Trophoblast cell (in vitro differentiated cells and primary cell): ENCODE results near the gene CCDC30.

Source experiments
- DNase-seq, 2 donors: peaks; one replicate each; pipeline ENCODE4 v3.0.0-alpha.2; 2016
- H2AFZ ChIP-seq: 2 replicates; pipeline ENCODE4 v1.6.1; 2013; ENCODE audit warnings: low read length, moderate library complexity, mild to moderate bottlenecking; ENCODE audit not compliant: insufficient read depth, poor library complexity
- H2AK5ac ChIP-seq: 2 replicates; pipeline ENCODE4 v1.6.1; 2013; ENCODE audit warnings: mild to moderate bottlenecking, low read length
- H2BK120ac ChIP-seq: 2 replicates; pipeline ENCODE4 v1.6.1; 2013; ENCODE audit warnings: low read length, mild to moderate bottlenecking, moderate library complexity; ENCODE audit not compliant: insufficient read depth, poor library complexity
- H2BK12ac ChIP-seq: 2 replicates; pipeline ENCODE4 v1.6.1; 2013; ENCODE audit warnings: mild to moderate bottlenecking, low read length, moderate library complexity
- H2BK5ac ChIP-seq: 2 replicates; pipeline ENCODE4 v1.6.1; 2013; ENCODE audit warnings: low read length, low read depth, moderate library complexity, mild to moderate bottlenecking; ENCODE audit not compliant: poor library complexity
- H3K14ac ChIP-seq: 2 replicates; pipeline ENCODE4 v1.6.1; 2013; ENCODE audit warnings: mild to moderate bottlenecking, low read length
- H3K18ac ChIP-seq: 2 replicates; pipeline ENCODE4 v1.6.1; 2013; ENCODE audit warnings: mild to moderate bottlenecking, low read length
- H3K23ac ChIP-seq: 2 replicates; pipeline ENCODE4 v1.6.1; 2013; ENCODE audit warnings: low read length
- H3K27ac ChIP-seq: 2 replicates; pipeline ENCODE4 v1.5.1; 2013; ENCODE audit warnings: low read depth, mild to moderate bottlenecking, inconsistent platforms, low read length, moderate library complexity
- H3K27me3 ChIP-seq: 2 replicates; pipeline ENCODE4 v1.6.1; 2013; ENCODE audit warnings: inconsistent platforms, mild to moderate bottlenecking, low read length, moderate library complexity; ENCODE audit not compliant: insufficient read depth
- H3K36me3 ChIP-seq, 2 experiments: 1 replicate in 1 of 2; 2 replicates in 1 of 2; pipeline ENCODE4 v1.6.1; 2013; ENCODE audit warnings: low read length in 2 of 2, mild to moderate bottlenecking in 2 of 2, moderate library complexity in 1 of 2; ENCODE audit not compliant: insufficient read depth in 2 of 2, control insufficient read depth in 1 of 2
- H3K4ac ChIP-seq: 2 replicates; pipeline ENCODE4 v1.6.1; 2013; ENCODE audit warnings: low read depth, mild to moderate bottlenecking, low read length, moderate library complexity
- H3K4me1 ChIP-seq, 2 experiments: 1 replicate in 1 of 2; 2 replicates in 1 of 2; pipeline ENCODE4 v1.6.1; 2013; ENCODE audit warnings: low read length in 2 of 2, mild to moderate bottlenecking in 2 of 2, moderate library complexity in 1 of 2; ENCODE audit not compliant: insufficient read depth in 2 of 2, control insufficient read depth in 1 of 2
- H3K4me2 ChIP-seq: 2 replicates; pipeline ENCODE4 v1.6.1; 2013; ENCODE audit warnings: inconsistent platforms, mild to moderate bottlenecking, low read length, moderate library complexity
- H3K4me3 ChIP-seq: 2 replicates; pipeline ENCODE4 v1.5.1; 2013; ENCODE audit warnings: mild to moderate bottlenecking, low read depth, low read length, inconsistent platforms
- H3K79me1 ChIP-seq: one replicate; pipeline ENCODE4 v1.6.1; 2013; ENCODE audit warnings: low read length
- H3K79me2 ChIP-seq: 2 replicates; pipeline ENCODE4 v1.6.1; 2013; ENCODE audit warnings: low read length, mild to moderate bottlenecking; ENCODE audit not compliant: control insufficient read depth, insufficient read depth, poor library complexity
- H3K9ac ChIP-seq: 2 replicates; pipeline ENCODE4 v1.6.1; 2013; ENCODE audit warnings: mild to moderate bottlenecking, low read length
- H3K9me3 ChIP-seq: 2 replicates; pipeline ENCODE4 v1.6.1; 2013; ENCODE audit warnings: low read depth, mild to moderate bottlenecking, control low read depth, inconsistent platforms, low read length; ENCODE audit not compliant: insufficient read depth
- H4K12ac ChIP-seq: 2 replicates; pipeline ENCODE4 v1.6.1; 2013; ENCODE audit warnings: low read depth, mild to moderate bottlenecking, low read length, moderate library complexity
- H4K8ac ChIP-seq: 2 replicates; pipeline ENCODE4 v1.6.1; 2013; ENCODE audit warnings: low read depth, mild to moderate bottlenecking, low read length, moderate library complexity
- H4K91ac ChIP-seq: one replicate; pipeline ENCODE4 v1.6.1; 2013; ENCODE audit warnings: low read depth, mild to moderate bottlenecking, low read length, moderate library complexity
- WGBS: extraction: QIAGEN DNeasy Blood & Tissue Kit; methylation state at CpG from one replicate; pipeline ENCODE4 v1.1.7; 2013; ENCODE audit warnings: missing lambda C conversion rate; ENCODE audit not compliant: insufficient read length, insufficient coverage; ENCODE audit errors: extremely low coverage; 5-methylcytosine and 5-hydroxymethylcytosine counted together

The CCDC30 gene

GRCh38 chr1:42675467-42675866, 212.4 kb downstream of the CCDC30 start:
- no peak overlapping the region for H3K14ac ChIP-seq
- no peak overlapping the region for H3K23ac ChIP-seq
- H3K9ac ChIP-seq, result no peak overlapping the region
- H3K79me2 ChIP-seq, result no peaks in the 10 kb centered on the region
- H3K36me3 ChIP-seq, result peaks cover 1 to 12% of the 10 kb centered on the region in 2 experiments
- no CpG with 5 or more reads among the region's 3 CpGs for WGBS
- no peak overlapping the region for H3K27ac ChIP-seq
- H4K91ac ChIP-seq, result no peak overlapping the region
- H3K4me3 ChIP-seq, result no peak overlapping the region
- no peaks in the 10 kb centered on the region for H3K27me3 ChIP-seq
- H2AK5ac ChIP-seq, result no peak overlapping the region
- H4K8ac ChIP-seq, result no peak overlapping the region
- H3K18ac ChIP-seq, result no peak overlapping the region
- no peak for DNase-seq
- peaks cover 0 to under 1% of the 10 kb centered on the region in 2 experiments for H3K4me1 ChIP-seq
- no peak overlapping the region for H2BK12ac ChIP-seq
- H2BK120ac ChIP-seq, result no peak overlapping the region
- no peak overlapping the region for H2BK5ac ChIP-seq
- no peak overlapping the region for H4K12ac ChIP-seq
- no peaks in the 10 kb centered on the region for H3K9me3 ChIP-seq
- no peak overlapping the region for H3K4me2 ChIP-seq
- H3K4ac ChIP-seq, result no peak overlapping the region
- no peaks in the 10 kb centered on the region for H3K79me1 ChIP-seq
- H2AFZ ChIP-seq, result no peak overlapping the region

GRCh38 chr1:42676534-42677087, 213.5 kb downstream of the CCDC30 start:
- no peak overlapping the region for H3K4ac ChIP-seq
- no peak overlapping the region for H4K91ac ChIP-seq
- peaks cover under 1% of the 10 kb centered on the region for H3K79me1 ChIP-seq
- H2AFZ ChIP-seq, result no peak overlapping the region
- H3K4me2 ChIP-seq, result no peak overlapping the region
- no CpG with 5 or more reads among the region's 3 CpGs for WGBS
- H4K8ac ChIP-seq, result no peak overlapping the region
- no peak overlapping the region for H3K23ac ChIP-seq
- no peak overlapping the region for H3K14ac ChIP-seq
- H3K18ac ChIP-seq, result no peak overlapping the region
- H3K27me3 ChIP-seq, result no peaks in the 10 kb centered on the region
- no peak overlapping the region for H4K12ac ChIP-seq
- H3K9me3 ChIP-seq, result no peaks in the 10 kb centered on the region
- H2AK5ac ChIP-seq, result no peak overlapping the region
- H3K36me3 ChIP-seq, result peaks cover 1 to 12% of the 10 kb centered on the region in 2 experiments
- H2BK12ac ChIP-seq, result no peak overlapping the region
- H2BK120ac ChIP-seq, result no peak overlapping the region
- H3K9ac ChIP-seq, result no peak overlapping the region
- no peak overlapping the region for H3K4me3 ChIP-seq
- peaks cover 2% of the 10 kb centered on the region for H3K79me2 ChIP-seq
- no peak overlapping the region for H2BK5ac ChIP-seq
- H3K4me1 ChIP-seq, result peaks cover 2 to 6% of the 10 kb centered on the region in 2 experiments
- no peak for DNase-seq
- no peak overlapping the region for H3K27ac ChIP-seq

GRCh38 chr1:42679364-42679983, 216.4 kb downstream of the CCDC30 start:
- Histone ChIP-seq H4K12ac (no peak overlapping the region), H2AFZ (no peak overlapping the region), H3K79me2 (peaks cover 15% of the 10 kb centered on the region), H3K4me1 (peaks cover 6 to 9% of the 10 kb centered on the region in 2 experiments), H2BK12ac (no peak overlapping the region), H3K23ac (no peak overlapping the region), H3K9ac (no peak overlapping the region), H2BK5ac (no peak overlapping the region), H2AK5ac (no peak overlapping the region), H4K91ac (no peak overlapping the region), H4K8ac (no peak overlapping the region), H3K14ac (no peak overlapping the region), H3K27ac (no peak overlapping the region), H2BK120ac (no peak overlapping the region), H3K4me2 (no peak overlapping the region), H3K9me3 (no peaks in the 10 kb centered on the region), H3K27me3 (no peaks in the 10 kb centered on the region), H3K4me3 (no peak overlapping the region), H3K79me1 (peaks cover 5% of the 10 kb centered on the region), H3K4ac (no peak overlapping the region), H3K18ac (no peak overlapping the region), H3K36me3 (peaks cover 3 to 13% of the 10 kb centered on the region in 2 experiments)
- DNase-seq, result no peak
- WGBS, result no CpG with 5 or more reads among the region's 10 CpGs

GRCh38 chr1:42680055-42680454, 217.0 kb downstream of the CCDC30 start:
- Histone ChIP-seq H3K36me3 (peaks cover 1 to 10% of the 10 kb centered on the region in 2 experiments), H3K4me2 (no peak overlapping the region), H2BK120ac (no peak overlapping the region), H3K4ac (no peak overlapping the region), H3K79me2 (peaks cover 15% of the 10 kb centered on the region), H3K27me3 (no peaks in the 10 kb centered on the region), H3K9ac (no peak overlapping the region), H3K14ac (no peak overlapping the region), H4K91ac (no peak overlapping the region), H4K8ac (no peak overlapping the region), H3K79me1 (peaks cover 5% of the 10 kb centered on the region), H2BK5ac (no peak overlapping the region), H3K23ac (no peak overlapping the region), H2AFZ (no peak overlapping the region), H2BK12ac (no peak overlapping the region), H3K4me1 (peaks cover 6 to 9% of the 10 kb centered on the region in 2 experiments), H3K4me3 (no peak overlapping the region), H2AK5ac (no peak overlapping the region), H4K12ac (no peak overlapping the region), H3K18ac (no peak overlapping the region), H3K9me3 (no peaks in the 10 kb centered on the region), H3K27ac (no peak overlapping the region)
- DNase-seq, result no peak
- WGBS, result no CpG with 5 or more reads among the region's 2 CpGs
